ENCODE data around the gene HTR4.
"Not testable (repeated sequence)": the region's sequence is repeated elsewhere in the genome, so short reads cannot be mapped to it uniquely, and the experiment has no call there.

The HTR4 gene

GRCh38 chr5:148532969-148533670 lies 121.2 kb downstream of the HTR4 start:
- no peak for DNase-seq (ENCODE audit: low spot score)

GRCh38 chr5:148529450-148529849 lies 124.9 kb downstream of the HTR4 start:
- not testable (repeated sequence) for DNase-seq (ENCODE audit: low spot score)

- no peak for DNase-seq (ENCODE audit: low spot score)
Measured at GRCh38 chr5:148524721-148525120, 129.6 kb downstream of the HTR4 start.

- DNase-seq (ENCODE audit: low spot score) = no peak
Measured at GRCh38 chr5:148523139-148523538, 131.2 kb downstream of the HTR4 start.

GRCh38 chr5:148515460-148515859 lies 138.9 kb downstream of the HTR4 start:
- no peak for DNase-seq (ENCODE audit: low spot score)

GRCh38 chr5:148514344-148514743 lies 140.0 kb downstream of the HTR4 start:
- DNase-seq (ENCODE audit: low spot score) = no peak

- DNase-seq (ENCODE audit: low spot score) = no peak
Measured at GRCh38 chr5:148512498-148512897, 141.8 kb downstream of the HTR4 start.

GRCh38 chr5:148511810-148512347 lies 142.4 kb downstream of the HTR4 start:
- no peak for DNase-seq (ENCODE audit: low spot score)

- no peak for DNase-seq (ENCODE audit: low spot score)
Measured at GRCh38 chr5:148509893-148510292, 144.4 kb downstream of the HTR4 start.

- DNase-seq (ENCODE audit: low spot score) = no peak
Measured at GRCh38 chr5:148507648-148508047, 146.7 kb downstream of the HTR4 start.

- DNase-seq (ENCODE audit: low spot score) = no peak
Measured at GRCh38 chr5:148499452-148499851, 154.9 kb downstream of the HTR4 start.

- no peak for DNase-seq (ENCODE audit: low spot score)
Measured at GRCh38 chr5:148497757-148498156, 156.6 kb downstream of the HTR4 start.

GRCh38 chr5:148492351-148492750 lies 162.0 kb downstream of the HTR4 start:
- DNase-seq (ENCODE audit: low spot score) = no peak

- DNase-seq (ENCODE audit: low spot score) = no peak
Measured at GRCh38 chr5:148491793-148492184, 162.5 kb downstream of the HTR4 start.

GRCh38 chr5:148491015-148491792 lies 163.1 kb downstream of the HTR4 start:
- DNase-seq (ENCODE audit: low spot score) = no peak

GRCh38 chr5:148488757-148489156 lies 165.6 kb downstream of the HTR4 start:
- DNase-seq (ENCODE audit: low spot score) = no peak

- no peak for DNase-seq (ENCODE audit: low spot score)
Measured at GRCh38 chr5:148486456-148486855, 167.9 kb downstream of the HTR4 start.

- no peak for DNase-seq (ENCODE audit: low spot score)
Measured at GRCh38 chr5:148484651-148485050, 169.7 kb downstream of the HTR4 start.

- DNase-seq (ENCODE audit: low spot score) = no peak
Measured at GRCh38 chr5:148483750-148484149, 170.6 kb downstream of the HTR4 start.

GRCh38 chr5:148482697-148483462 lies 171.4 kb downstream of the HTR4 start:
- peak; percentile 56 for DNase-seq (ENCODE audit: low spot score)

- DNase-seq (ENCODE audit: low spot score) = no peak
Measured at GRCh38 chr5:148482196-148482595, 172.1 kb downstream of the HTR4 start.

GRCh38 chr5:148477429-148477828 lies 176.9 kb downstream of the HTR4 start:
- DNase-seq (ENCODE audit: low spot score) = no peak

GRCh38 chr5:148476302-148476701 lies 178.0 kb downstream of the HTR4 start:
- no peak for DNase-seq (ENCODE audit: low spot score)
